ENCODE results near the gene PVR. TPM values are rescaled to one million over a fixed set of nuclear protein-coding genes. Genes with fewer than 3 reads are reported as not detected.
"Not testable (repeated sequence)": the region's sequence is repeated elsewhere in the genome, so short reads cannot be mapped to it uniquely, and the experiment has no call there.

PVR gene
- total RNA-seq, 1 donor from 2014 or later, result 230 TPM

- DNase-seq (ENCODE audit: low read depth), result no peak
Observed at GRCh38 chr19:44698492-44699201, 54.9 kb downstream of the PVR start, which contains the start of gene CEACAM16. TSS of gene CEACAM16 (plus strand) at chr19:44699151. CDS start at chr19:44701457, 2,306 bp downstream.

GRCh38 chr19:44700547-44700946 lies 56.8 kb downstream of the PVR start:
- DNase-seq (ENCODE audit: low read depth), result no peak

- no peak for DNase-seq (ENCODE audit: low read depth)
Observed at GRCh38 chr19:44701228-44701627, 57.5 kb downstream of the PVR start.

- no peak for DNase-seq (ENCODE audit: low read depth)
Observed at GRCh38 chr19:44702551-44703176, 59.0 kb downstream of the PVR start.

GRCh38 chr19:44703336-44704078 lies 59.8 kb downstream of the PVR start:
- DNase-seq (ENCODE audit: low read depth), result no peak

GRCh38 chr19:44704982-44705381 lies 61.3 kb downstream of the PVR start:
- DNase-seq (ENCODE audit: low read depth), result no peak

- DNase-seq (ENCODE audit: low read depth), result no peak
Observed at GRCh38 chr19:44705502-44706010, 61.8 kb downstream of the PVR start.

GRCh38 chr19:44706506-44707236 lies 63.0 kb downstream of the PVR start:
- DNase-seq (ENCODE audit: low read depth), result no peak

- DNase-seq (ENCODE audit: low read depth), result no peak
Observed at GRCh38 chr19:44707794-44708193, 64.1 kb downstream of the PVR start.

GRCh38 chr19:44708940-44709339 lies 65.2 kb downstream of the PVR start:
- no peak for DNase-seq (ENCODE audit: low read depth)

GRCh38 chr19:44709434-44710266 lies 65.9 kb downstream of the PVR start:
- DNase-seq (ENCODE audit: low read depth), result not testable (repeated sequence)

- DNase-seq (ENCODE audit: low read depth), result no peak
Observed at GRCh38 chr19:44710483-44710882, 66.8 kb downstream of the PVR start.

GRCh38 chr19:44712864-44713515 lies 69.3 kb downstream of the PVR start:
- no peak for DNase-seq (ENCODE audit: low read depth)

Other genes starting within 250 kb of the PVR start
- gene ZNF285, start 242.3 kb upstream of the PVR start, total RNA-seq, result 2.3 and 7.7 TPM in 2 replicates
- 11.3 and 13.4 TPM in 2 replicates for gene ZNF229, start 195.4 kb upstream of the PVR start, total RNA-seq
- gene ZNF180, start 143.4 kb upstream of the PVR start, total RNA-seq, result 13.0 and 14.4 TPM in 2 replicates
- gene CEACAM20, start 114.2 kb upstream of the PVR start, total RNA-seq, result not detected in 2 replicates
- 0.17 and 2.7 TPM in 2 replicates for gene IGSF23, start 30.3 kb upstream of the PVR start, total RNA-seq
- under 0.01 and 9.4 TPM in 2 replicates for gene CEACAM19, start 27.6 kb downstream of the PVR start, total RNA-seq
- not detected in 2 replicates for gene CEACAM16, start 55.2 kb downstream of the PVR start, total RNA-seq
- gene BCL3, start 104.8 kb downstream of the PVR start, total RNA-seq, result 2.3 and 10.8 TPM in 2 replicates
- gene CBLC, start 134.0 kb downstream of the PVR start, total RNA-seq, result 2.4 and 23.1 TPM in 2 replicates
- gene BCAM, start 165.2 kb downstream of the PVR start, total RNA-seq, result 7.5 and 186 TPM in 2 replicates
- 119 and 183 TPM in 2 replicates for gene NECTIN2, start 202.4 kb downstream of the PVR start, total RNA-seq
- gene TOMM40, start 247.3 kb downstream of the PVR start, total RNA-seq, result 65.9 and 71.9 TPM in 2 replicates

All from renal cortical epithelial cell (primary cell).